OCI-LY7 (cell line): ENCODE measurements around the gene DENND1A. TPM values are rescaled to one million over a fixed set of nuclear protein-coding genes. Genes with fewer than 3 reads are reported as not detected.

Experiments
- BruUV-seq: library from RNA; stranded (reverse); fragments of 400-500 nt; replicated peaks from 2 replicates; lab custom pipeline; 2021; lab: Mats Ljungman, UMichigan
- CTCF ChIA-PET: fragments of 300-600 bp; sonication (Branson Sonifier 250); formaldehyde crosslinking; loops from one replicate; lab custom pipeline; 2022; ENCODE audit warnings: antibody characterized with exemption; ENCODE audit not compliant: unreplicated experiment; lab: Charles Lee
- POLR2A ChIA-PET: fragments of 300-600 bp; sonication (Branson Sonifier 250); formaldehyde crosslinking; loops from one replicate; lab custom pipeline; 2022; ENCODE audit warnings: antibody characterized with exemption; lab: Charles Lee
- DNase-seq: peaks from one replicate; pipeline ENCODE4 v3.0.0-alpha.2; 2015; ENCODE audit warnings: low spot score
- H2AFZ ChIP-seq: fragments of 200-600 bp; sonication (generic), shearing (Covaris generic); 2 replicates; pipeline ENCODE4 v1.6.1; 2014; ENCODE audit warnings: mild to moderate bottlenecking, antibody characterized with exemption, low read length, moderate library complexity
- H3K27ac ChIP-seq: fragments of 200-600 bp; sonication (generic); 2 replicates; pipeline ENCODE4 v1.5.1; 2014; ENCODE audit warnings: mixed run types, low read depth, mild to moderate bottlenecking, moderate library complexity, low read length, inconsistent platforms; ENCODE audit not compliant: poor library complexity, severe bottlenecking
- H3K36me3 ChIP-seq: fragments of 200-600 bp; sonication (generic); 2 replicates; pipeline ENCODE4 v1.6.1; 2014; ENCODE audit warnings: mild to moderate bottlenecking, antibody characterized with exemption, low read length, moderate library complexity, mixed read lengths; ENCODE audit not compliant: insufficient read depth
- H3K4me1 ChIP-seq: fragments of 200-600 bp; sonication (generic); 2 replicates; pipeline ENCODE4 v1.5.1; 2014; ENCODE audit warnings: mild to moderate bottlenecking, low read length; ENCODE audit not compliant: insufficient read depth, poor library complexity, severe bottlenecking
- H3K4me2 ChIP-seq: fragments of 200-600 bp; sonication (generic); 2 replicates; pipeline ENCODE4 v1.6.1; 2014; ENCODE audit warnings: mild to moderate bottlenecking, low read length
- H3K4me3 ChIP-seq: fragments of 200-600 bp; sonication (generic); 2 replicates; pipeline ENCODE4 v1.5.1; 2014; ENCODE audit warnings: mild to moderate bottlenecking, low read depth, low read length; ENCODE audit not compliant: poor library complexity, severe bottlenecking
- H3K79me2 ChIP-seq: fragments of 200-600 bp; sonication (generic); 2 replicates; pipeline ENCODE4 v1.6.1; 2016; ENCODE audit warnings: low read depth, mild to moderate bottlenecking, low read length, moderate library complexity, mixed read lengths; ENCODE audit not compliant: insufficient read depth
- H3K9me2 ChIP-seq: fragments of 200-600 bp; sonication (generic); 2 replicates; pipeline ENCODE4 v1.6.1; 2016; ENCODE audit warnings: mild to moderate bottlenecking, low read length, mixed read lengths; ENCODE audit not compliant: insufficient read depth
- H3K9me3 ChIP-seq: fragments of 200-600 bp; sonication (generic); 2 replicates; pipeline ENCODE4 v1.6.1; 2014; ENCODE audit warnings: mild to moderate bottlenecking, mixed run types, low read length, mixed read lengths
- H4K20me1 ChIP-seq: fragments of 200-600 bp; sonication (generic); 2 replicates; pipeline ENCODE4 v1.6.1; 2014; ENCODE audit warnings: mild to moderate bottlenecking, antibody characterized with exemption, low read length, moderate library complexity, mixed read lengths; ENCODE audit not compliant: insufficient read depth
- CTCF ChIP-seq: fragments of 200-600 bp; sonication (generic); conservative IDR thresholded peaks from 2 replicates; pipeline ENCODE4 v1.5.1; 2014; ENCODE audit warnings: mild to moderate bottlenecking, antibody characterized with exemption, low read length, moderate library complexity, mixed read lengths
- EZH2phosphoT487 ChIP-seq: fragments of 200-600 bp; sonication (generic); IDR thresholded peaks from 2 replicates; pipeline ENCODE4 v1.6.1; 2018; ENCODE audit warnings: low read depth, borderline replicate concordance, mild to moderate bottlenecking, mixed run types, antibody characterized with exemption, low read length, moderate library complexity, mixed read lengths
- intact Hi-C: fragments of 100-400 bp; cut with micrococcal nuclease; formaldehyde crosslinking; loops from one replicate; pipeline ENCODE4 v1.10.0; 2022; ENCODE audit not compliant: unreplicated experiment
- total RNA-seq, 2 experiments: library from RNA; depleted of rRNA in 1 of 2; stranded (reverse); fragments of >200 nt in 1 of 2; shearing (Covaris generic) in 1 of 2; gene quantifications; 2 replicates each; pipeline ENCODE4 v1.2.3, GENCODE V29; 2014 to 2022

Gene DENND1A
- total RNA-seq, 2 experiments from 2014 or later, result 17.9 to 36.3 TPM

- H3K79me2 ChIP-seq, result no peaks in the 10 kb centered on the region
- ChIA-PET POLR2A (no interaction called here), CTCF (no interaction called here)
- no peaks in the 10 kb centered on the region for H4K20me1 ChIP-seq
- no peaks in the 10 kb centered on the region for H3K9me2 ChIP-seq
- no peaks in the 10 kb centered on the region for H3K4me1 ChIP-seq
- no TSS peak for BruUV-seq
- H3K9me3 ChIP-seq, result no peaks in the 10 kb centered on the region
- H3K4me2 ChIP-seq, result no peak overlapping the region
- no peak overlapping the region for H2AFZ ChIP-seq
- no peak for DNase-seq
- TF ChIP-seq EZH2phosphoT487 (no peak), CTCF (no peak)
- H3K27ac ChIP-seq, result no peak overlapping the region
- H3K36me3 ChIP-seq, result no peaks in the 10 kb centered on the region
- intact Hi-C loops, result no loop called here
- H3K4me3 ChIP-seq, result no peak overlapping the region
Measured at GRCh38 chr9:123522251-123522650, 407.7 kb downstream of the DENND1A start.

- Histone ChIP-seq H3K27ac (no peak overlapping the region), H3K4me2 (no peak overlapping the region), H3K4me1 (no peaks in the 10 kb centered on the region), H3K9me2 (no peaks in the 10 kb centered on the region), H3K79me2 (no peaks in the 10 kb centered on the region), H2AFZ (no peak overlapping the region), H3K9me3 (no peaks in the 10 kb centered on the region), H3K36me3 (no peaks in the 10 kb centered on the region), H4K20me1 (no peaks in the 10 kb centered on the region), H3K4me3 (no peak overlapping the region)
- ChIA-PET POLR2A (no interaction called here), CTCF (no interaction called here)
- no peak for DNase-seq
- TF ChIP-seq CTCF (no peak), EZH2phosphoT487 (no peak)
- BruUV-seq, result no TSS peak
- intact Hi-C loops, result no loop called here
Measured at GRCh38 chr9:123518338-123518737, 411.6 kb downstream of the DENND1A start.

- Histone ChIP-seq H3K27ac (no peak overlapping the region), H3K79me2 (no peaks in the 10 kb centered on the region), H3K9me3 (no peaks in the 10 kb centered on the region), H2AFZ (no peak overlapping the region), H4K20me1 (no peaks in the 10 kb centered on the region), H3K36me3 (no peaks in the 10 kb centered on the region), H3K4me3 (no peak overlapping the region), H3K9me2 (no peaks in the 10 kb centered on the region), H3K4me2 (no peak overlapping the region), H3K4me1 (no peaks in the 10 kb centered on the region)
- TF ChIP-seq CTCF (no peak), EZH2phosphoT487 (no peak)
- intact Hi-C loops, result no loop called here
- POLR2A ChIA-PET, result no interaction called here
- CTCF ChIA-PET, result no interaction called here
- no TSS peak for BruUV-seq
- no peak for DNase-seq
Measured at GRCh38 chr9:123517512-123517911, 412.4 kb downstream of the DENND1A start.
